Measurements from ENCODE around the gene JMJD8.

DNA sequence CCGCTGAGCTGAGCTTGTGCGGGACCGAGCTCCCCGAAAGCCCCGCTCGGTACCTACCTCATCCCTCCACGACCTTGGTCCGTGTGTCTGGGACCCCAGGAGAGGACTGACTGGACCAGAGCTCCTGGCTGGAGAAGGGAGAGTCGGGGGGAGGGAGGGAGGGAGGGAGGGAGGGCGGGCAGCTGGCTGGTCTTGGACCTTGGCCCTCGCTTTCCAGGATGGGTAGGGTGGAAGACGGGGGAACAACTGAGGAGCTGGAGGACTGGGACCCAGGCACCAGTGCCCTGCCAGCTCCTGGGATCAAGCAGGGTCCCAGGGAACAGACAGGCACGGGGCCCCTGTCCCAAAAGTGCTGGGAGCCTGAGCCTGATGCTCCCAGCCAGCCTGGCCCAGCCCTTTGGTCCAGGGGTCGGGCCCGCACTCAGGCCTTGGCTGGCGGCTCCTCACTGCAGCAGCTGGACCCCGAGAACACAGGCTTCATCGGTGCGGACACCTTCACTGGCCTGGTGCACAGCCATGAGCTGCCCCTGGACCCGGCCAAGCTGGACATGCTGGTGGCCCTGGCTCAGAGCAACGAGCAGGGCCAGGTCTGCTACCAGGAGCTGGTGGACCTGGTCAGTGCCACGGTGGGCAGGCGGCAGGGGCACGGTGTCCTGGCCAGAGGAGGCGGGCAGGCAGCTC, 8.1 kb downstream of the JMJD8 start:
- TF ChIP-seq, protein P1, sequence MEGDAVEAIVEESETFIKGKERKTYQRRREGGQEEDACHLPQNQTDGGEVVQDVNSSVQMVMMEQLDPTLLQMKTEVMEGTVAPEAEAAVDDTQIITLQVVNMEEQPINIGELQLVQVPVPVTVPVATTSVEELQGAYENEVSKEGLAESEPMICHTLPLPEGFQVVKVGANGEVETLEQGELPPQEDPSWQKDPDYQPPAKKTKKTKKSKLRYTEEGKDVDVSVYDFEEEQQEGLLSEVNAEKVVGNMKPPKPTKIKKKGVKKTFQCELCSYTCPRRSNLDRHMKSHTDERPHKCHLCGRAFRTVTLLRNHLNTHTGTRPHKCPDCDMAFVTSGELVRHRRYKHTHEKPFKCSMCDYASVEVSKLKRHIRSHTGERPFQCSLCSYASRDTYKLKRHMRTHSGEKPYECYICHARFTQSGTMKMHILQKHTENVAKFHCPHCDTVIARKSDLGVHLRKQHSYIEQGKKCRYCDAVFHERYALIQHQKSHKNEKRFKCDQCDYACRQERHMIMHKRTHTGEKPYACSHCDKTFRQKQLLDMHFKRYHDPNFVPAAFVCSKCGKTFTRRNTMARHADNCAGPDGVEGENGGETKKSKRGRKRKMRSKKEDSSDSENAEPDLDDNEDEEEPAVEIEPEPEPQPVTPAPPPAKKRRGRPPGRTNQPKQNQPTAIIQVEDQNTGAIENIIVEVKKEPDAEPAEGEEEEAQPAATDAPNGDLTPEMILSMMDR (IDR thresholded peaks at IDR 0.05), result no peak
- TF ChIP-seq POLR2AphosphoS5 (IDR thresholded peaks at IDR 0.05; ENCODE audit: insufficient read depth in 1 of 2, low read depth in 1 of 2) (no peak), POLR2A (IDR thresholded peaks at IDR 0.05) (no peak)

All from vagina (tissue), 2 donors.